Measurements from ENCODE around the gene PSG5.
"Not testable (repeated sequence)": the region's sequence is repeated elsewhere in the genome, so short reads cannot be mapped to it uniquely, and the experiment has no call there.

The PSG5 gene

DNA sequence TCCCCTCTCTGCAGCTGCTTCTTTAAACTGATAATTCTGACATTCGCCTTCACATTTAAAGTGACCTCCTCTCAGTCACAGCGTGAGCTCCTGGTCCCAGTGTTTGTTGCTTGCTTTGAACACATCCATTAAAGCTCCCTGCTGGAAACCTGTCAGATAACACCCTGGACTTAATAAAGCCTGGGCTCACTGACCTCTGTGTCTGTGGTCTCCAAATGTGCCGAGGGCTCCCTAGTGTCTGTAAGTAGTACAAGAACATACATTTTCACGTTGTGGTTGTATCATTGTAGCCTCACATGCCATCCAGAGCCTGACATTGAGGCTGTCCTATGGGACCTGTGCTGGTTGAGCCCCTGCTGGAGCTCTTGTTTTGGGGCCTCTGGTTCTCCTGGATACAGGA lies 21.7 kb upstream of the PSG5 start:
- H3K36me3 ChIP-seq (ENCODE audit: control insufficient read depth in 1 of 2, insufficient read depth in 2 of 2, low read length in 2 of 2): no peaks in the 10 kb centered on the region
- no peak overlapping the region for H3K9ac ChIP-seq (ENCODE audit: low read depth in 1 of 2, low read length in 2 of 2)
- no peaks in the 10 kb centered on the region for H3K4me1 ChIP-seq (ENCODE audit: control insufficient read depth in 1 of 2, insufficient read depth in 2 of 2, low read length in 2 of 2)
- H3K9me3 ChIP-seq (ENCODE audit: control insufficient read depth in 1 of 2, low read length in 2 of 2): no peaks in the 10 kb centered on the region
- H3K27me3 ChIP-seq (ENCODE audit: control insufficient read depth in 1 of 2, insufficient read depth in 2 of 2, low read length in 2 of 2): no peaks in the 10 kb centered on the region
- H3K4me3 ChIP-seq (ENCODE audit: low read depth in 1 of 2, low read length in 2 of 2): no peak overlapping the region
- H3K27ac ChIP-seq (ENCODE audit: low read depth, low read length): no peak overlapping the region

DNA sequence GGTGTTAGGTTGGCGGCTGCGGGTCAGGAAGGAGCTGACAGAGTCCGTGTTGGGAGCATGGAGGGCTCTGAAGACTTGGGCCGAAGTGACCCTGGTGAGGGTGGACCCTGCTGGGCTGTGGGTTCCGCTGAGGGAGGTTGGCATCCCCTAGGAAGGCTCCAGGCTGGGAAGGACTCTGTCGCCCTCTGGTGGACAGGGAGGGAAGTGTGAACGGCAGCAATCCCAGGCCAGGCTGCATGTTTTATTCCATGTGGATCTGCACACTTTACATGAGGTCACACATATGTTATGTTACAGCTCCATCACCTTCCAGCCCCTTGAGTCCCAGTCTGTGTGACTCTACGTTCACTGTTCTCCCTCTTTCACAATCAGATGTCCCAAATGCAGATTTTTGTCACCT lies 20.8 kb upstream of the PSG5 start:
- not testable (repeated sequence) for H3K4me3 ChIP-seq (ENCODE audit: low read depth in 1 of 2, low read length in 2 of 2); H3K27me3 ChIP-seq (ENCODE audit: control insufficient read depth in 1 of 2, insufficient read depth in 2 of 2, low read length in 2 of 2); H3K4me1 ChIP-seq (ENCODE audit: control insufficient read depth in 1 of 2, insufficient read depth in 2 of 2, low read length in 2 of 2); H3K27ac ChIP-seq (ENCODE audit: low read depth, low read length); H3K36me3 ChIP-seq (ENCODE audit: control insufficient read depth in 1 of 2, insufficient read depth in 2 of 2, low read length in 2 of 2); H3K9me3 ChIP-seq (ENCODE audit: control insufficient read depth in 1 of 2, low read length in 2 of 2); H3K9ac ChIP-seq (ENCODE audit: low read depth in 1 of 2, low read length in 2 of 2)

DNA sequence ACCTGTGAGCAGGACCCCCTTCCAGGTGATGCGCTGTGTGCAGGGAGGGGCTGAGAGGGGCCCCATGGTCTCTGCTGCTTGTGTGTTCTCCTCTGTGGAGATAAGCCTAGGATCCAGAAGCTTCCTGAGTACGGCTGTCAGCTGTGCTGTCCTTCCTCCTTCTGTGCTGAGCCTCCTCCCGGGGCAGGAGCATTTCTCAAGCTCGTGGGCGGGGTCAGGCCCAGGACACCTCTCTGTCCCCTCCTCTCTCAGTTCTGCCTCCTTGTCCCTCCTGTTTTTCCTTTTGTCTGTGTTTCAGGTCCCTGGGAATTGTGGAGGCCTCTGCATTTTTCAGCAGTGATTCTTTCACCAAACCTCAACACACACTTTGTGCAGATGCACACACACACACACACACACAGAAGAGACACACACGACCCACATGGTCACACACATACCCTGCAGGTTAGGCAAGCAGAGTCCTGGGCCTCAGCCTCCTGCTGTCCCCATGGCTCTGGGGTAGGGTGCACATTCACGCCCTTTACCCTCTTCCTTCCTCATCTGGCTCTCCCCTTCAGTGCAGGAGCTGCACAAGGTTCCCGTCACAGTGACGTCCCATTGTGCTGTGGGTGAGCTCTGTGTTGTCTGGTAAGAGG lies 19.3 kb upstream of the PSG5 start, which contains the start of gene PSG4:
Gene PSG4 (minus strand): TSS at position 168 of the 635 bp plus-strand sequence. CDS start 102 bp downstream, at position 66.
- H3K4me1 ChIP-seq (ENCODE audit: control insufficient read depth in 1 of 2, insufficient read depth in 2 of 2, low read length in 2 of 2); H3K27me3 ChIP-seq (ENCODE audit: control insufficient read depth in 1 of 2, insufficient read depth in 2 of 2, low read length in 2 of 2); H3K4me3 ChIP-seq (ENCODE audit: low read depth in 1 of 2, low read length in 2 of 2); H3K36me3 ChIP-seq (ENCODE audit: control insufficient read depth in 1 of 2, insufficient read depth in 2 of 2, low read length in 2 of 2); H3K27ac ChIP-seq (ENCODE audit: low read depth, low read length); H3K9ac ChIP-seq (ENCODE audit: low read depth in 1 of 2, low read length in 2 of 2); H3K9me3 ChIP-seq (ENCODE audit: control insufficient read depth in 1 of 2, low read length in 2 of 2): not testable (repeated sequence)

DNA sequence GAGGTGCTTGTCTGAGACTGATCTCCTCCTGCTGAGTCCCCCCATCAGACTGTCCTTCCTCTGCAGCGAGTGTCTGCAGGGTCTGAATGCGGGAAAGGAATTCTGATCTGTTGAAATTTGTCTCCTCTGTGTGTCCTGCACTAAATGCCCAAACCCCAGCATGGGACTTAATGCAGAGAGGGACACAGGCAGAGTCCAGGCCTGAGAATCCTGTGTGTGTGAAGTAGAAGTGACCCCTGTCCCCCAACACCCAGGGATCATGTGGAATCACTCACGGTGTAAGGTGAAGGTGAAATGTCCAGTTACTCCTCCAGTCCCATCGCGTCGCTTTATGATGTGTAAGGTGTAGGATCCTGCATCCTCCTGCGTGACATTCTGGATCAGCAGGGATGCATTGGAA lies 17.3 kb upstream of the PSG5 start:
- not testable (repeated sequence) for H3K9me3 ChIP-seq (ENCODE audit: control insufficient read depth in 1 of 2, low read length in 2 of 2); H3K27ac ChIP-seq (ENCODE audit: low read depth, low read length); H3K27me3 ChIP-seq (ENCODE audit: control insufficient read depth in 1 of 2, insufficient read depth in 2 of 2, low read length in 2 of 2); H3K9ac ChIP-seq (ENCODE audit: low read depth in 1 of 2, low read length in 2 of 2); H3K4me3 ChIP-seq (ENCODE audit: low read depth in 1 of 2, low read length in 2 of 2); H3K4me1 ChIP-seq (ENCODE audit: control insufficient read depth in 1 of 2, insufficient read depth in 2 of 2, low read length in 2 of 2); H3K36me3 ChIP-seq (ENCODE audit: control insufficient read depth in 1 of 2, insufficient read depth in 2 of 2, low read length in 2 of 2)

DNA sequence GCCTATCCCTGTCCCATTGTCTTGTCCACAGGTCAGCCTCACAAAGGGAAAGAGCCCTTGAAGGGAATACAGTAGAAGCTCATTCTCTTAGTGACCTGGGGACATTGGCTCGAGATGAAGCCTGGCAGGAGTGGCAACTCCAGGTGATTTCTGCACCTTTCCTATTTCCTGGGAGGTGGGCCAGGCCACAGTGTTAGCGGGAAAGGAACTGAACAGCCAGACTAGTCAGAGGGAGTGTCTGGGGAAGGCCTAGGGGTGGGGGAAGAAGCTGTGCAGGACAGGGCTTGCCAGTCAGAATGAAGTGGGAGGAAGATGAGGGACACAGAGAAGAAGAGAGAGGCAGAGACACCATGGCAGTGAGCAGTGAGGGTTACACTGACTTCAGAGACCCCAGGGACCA lies 15.6 kb upstream of the PSG5 start:
- not testable (repeated sequence) for H3K36me3 ChIP-seq (ENCODE audit: control insufficient read depth in 1 of 2, insufficient read depth in 2 of 2, low read length in 2 of 2); H3K4me1 ChIP-seq (ENCODE audit: control insufficient read depth in 1 of 2, insufficient read depth in 2 of 2, low read length in 2 of 2); H3K9me3 ChIP-seq (ENCODE audit: control insufficient read depth in 1 of 2, low read length in 2 of 2); H3K27ac ChIP-seq (ENCODE audit: low read depth, low read length); H3K9ac ChIP-seq (ENCODE audit: low read depth in 1 of 2, low read length in 2 of 2); H3K27me3 ChIP-seq (ENCODE audit: control insufficient read depth in 1 of 2, insufficient read depth in 2 of 2, low read length in 2 of 2); H3K4me3 ChIP-seq (ENCODE audit: low read depth in 1 of 2, low read length in 2 of 2)

DNA sequence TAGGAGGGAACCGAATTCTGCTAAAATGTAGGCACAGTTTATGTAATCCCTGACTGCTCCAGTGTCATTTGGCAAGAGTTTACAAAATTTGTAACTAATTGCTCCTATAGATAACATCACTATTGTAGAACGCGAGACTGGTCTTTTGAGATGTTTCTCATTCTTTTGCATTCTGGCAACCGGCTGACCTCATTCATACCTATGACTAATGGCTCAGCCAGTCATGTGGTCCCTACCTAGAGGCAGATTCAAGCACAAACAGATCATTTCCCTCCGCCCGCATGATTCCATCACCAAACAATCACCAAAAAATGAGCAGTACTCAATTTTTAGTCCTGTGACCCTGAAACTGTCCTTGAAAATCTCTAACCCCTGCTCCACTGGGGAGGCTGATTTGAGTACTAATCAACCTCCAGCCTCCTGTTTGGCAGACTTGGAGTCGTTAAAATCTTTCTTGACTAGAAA lies 15.0 kb upstream of the PSG5 start:
- not testable (repeated sequence) for H3K4me1 ChIP-seq (ENCODE audit: control insufficient read depth in 1 of 2, insufficient read depth in 2 of 2, low read length in 2 of 2); H3K9me3 ChIP-seq (ENCODE audit: control insufficient read depth in 1 of 2, low read length in 2 of 2); H3K27ac ChIP-seq (ENCODE audit: low read depth, low read length); H3K36me3 ChIP-seq (ENCODE audit: control insufficient read depth in 1 of 2, insufficient read depth in 2 of 2, low read length in 2 of 2); H3K4me3 ChIP-seq (ENCODE audit: low read depth in 1 of 2, low read length in 2 of 2); H3K9ac ChIP-seq (ENCODE audit: low read depth in 1 of 2, low read length in 2 of 2); H3K27me3 ChIP-seq (ENCODE audit: control insufficient read depth in 1 of 2, insufficient read depth in 2 of 2, low read length in 2 of 2)

DNA sequence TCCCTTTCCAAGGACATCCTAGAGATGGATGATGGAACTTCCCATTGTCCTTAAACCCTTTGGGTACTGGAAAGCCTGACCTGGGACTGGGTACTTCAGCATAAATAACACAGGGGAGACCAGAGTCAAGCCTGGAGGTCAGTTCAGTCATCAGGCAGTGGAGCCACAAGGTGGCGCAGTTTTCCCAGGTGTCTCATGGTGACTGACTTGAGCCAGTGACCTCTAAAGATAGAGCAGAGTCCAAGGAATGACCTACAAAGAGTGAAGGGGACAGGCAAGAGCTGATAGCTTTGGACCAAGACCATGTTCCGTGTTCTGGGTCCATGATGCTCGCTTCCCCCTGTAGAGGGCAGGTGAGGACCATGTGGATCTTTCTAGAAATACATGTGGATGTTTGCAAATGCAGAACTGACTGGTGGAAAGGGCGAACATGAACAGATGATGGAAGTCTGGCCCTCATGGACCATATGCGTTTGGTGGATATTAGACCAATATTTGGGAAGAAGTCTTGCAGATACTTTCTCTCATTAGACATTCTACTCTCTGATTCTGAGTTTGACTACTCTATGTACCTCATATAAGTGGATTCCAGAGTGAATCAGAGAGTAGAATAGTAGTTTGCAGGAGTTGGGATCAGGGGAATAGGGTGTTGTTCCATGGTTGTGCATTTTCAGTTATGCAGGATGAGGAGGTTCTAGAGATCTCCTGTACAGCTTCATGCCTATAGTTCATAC lies 12.5 kb upstream of the PSG5 start:
- not testable (repeated sequence) for H3K36me3 ChIP-seq (ENCODE audit: control insufficient read depth in 1 of 2, insufficient read depth in 2 of 2, low read length in 2 of 2); H3K9ac ChIP-seq (ENCODE audit: low read depth in 1 of 2, low read length in 2 of 2); H3K4me3 ChIP-seq (ENCODE audit: low read depth in 1 of 2, low read length in 2 of 2); H3K9me3 ChIP-seq (ENCODE audit: control insufficient read depth in 1 of 2, low read length in 2 of 2); H3K27ac ChIP-seq (ENCODE audit: low read depth, low read length); H3K4me1 ChIP-seq (ENCODE audit: control insufficient read depth in 1 of 2, insufficient read depth in 2 of 2, low read length in 2 of 2); H3K27me3 ChIP-seq (ENCODE audit: control insufficient read depth in 1 of 2, insufficient read depth in 2 of 2, low read length in 2 of 2)

DNA sequence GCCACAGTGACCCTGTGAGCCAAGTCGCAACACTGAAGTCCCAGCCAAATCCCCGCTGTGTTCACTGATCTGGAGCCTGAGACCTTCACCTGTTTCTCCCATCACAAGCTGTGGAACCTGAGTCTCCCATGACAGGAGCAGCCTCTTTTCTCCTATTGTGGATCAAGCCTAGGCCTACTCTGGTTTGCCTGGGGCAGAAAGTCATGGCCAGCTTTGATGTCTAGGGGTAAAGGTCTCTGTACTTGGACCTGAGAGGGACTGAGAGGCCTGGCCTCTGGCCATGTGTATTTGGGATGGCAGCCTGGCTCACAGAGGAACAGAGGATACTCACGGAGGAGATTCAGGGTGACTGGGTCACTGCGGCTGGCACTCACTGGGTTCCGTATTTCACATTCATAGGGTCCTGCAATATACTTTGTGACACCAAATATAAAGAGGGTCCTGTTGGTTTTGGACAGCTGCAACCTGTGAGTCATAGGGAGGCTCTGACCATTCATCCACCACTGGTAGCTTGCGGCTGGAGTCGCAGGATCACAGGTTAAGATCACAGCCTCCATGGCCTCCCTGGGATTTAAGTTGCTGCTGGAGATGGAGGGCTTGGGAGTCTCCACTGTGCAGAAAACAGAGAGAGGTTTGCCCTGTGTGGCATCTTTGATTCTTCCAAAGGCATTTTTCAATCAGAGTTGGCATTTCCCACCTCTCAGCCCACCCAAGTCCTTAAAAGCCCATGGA lies 11.5 kb upstream of the PSG5 start:
- not testable (repeated sequence) for H3K4me1 ChIP-seq (ENCODE audit: control insufficient read depth in 1 of 2, insufficient read depth in 2 of 2, low read length in 2 of 2); H3K9me3 ChIP-seq (ENCODE audit: control insufficient read depth in 1 of 2, low read length in 2 of 2); H3K27me3 ChIP-seq (ENCODE audit: control insufficient read depth in 1 of 2, insufficient read depth in 2 of 2, low read length in 2 of 2); H3K4me3 ChIP-seq (ENCODE audit: low read depth in 1 of 2, low read length in 2 of 2); H3K27ac ChIP-seq (ENCODE audit: low read depth, low read length); H3K36me3 ChIP-seq (ENCODE audit: control insufficient read depth in 1 of 2, insufficient read depth in 2 of 2, low read length in 2 of 2); H3K9ac ChIP-seq (ENCODE audit: low read depth in 1 of 2, low read length in 2 of 2)

DNA sequence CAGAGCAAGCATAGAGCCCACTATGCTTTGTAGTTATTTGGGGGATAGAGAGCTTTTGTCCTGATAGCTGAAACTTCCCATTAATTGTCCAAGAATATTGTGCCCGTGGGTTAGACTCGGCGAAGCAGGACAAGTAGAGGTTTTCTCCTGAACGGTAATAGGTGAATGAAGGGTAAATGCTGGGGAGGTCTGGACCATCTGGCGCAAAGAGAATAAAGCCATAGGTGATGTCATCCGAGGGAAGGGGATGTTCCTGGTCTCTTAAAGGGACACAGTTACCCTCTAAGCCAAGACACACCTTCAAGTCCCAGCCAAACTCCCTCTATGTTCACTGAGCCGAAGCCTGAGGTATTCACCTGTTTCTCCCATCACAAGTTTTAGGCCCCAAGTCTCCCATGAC lies 8.1 kb upstream of the PSG5 start:
- H3K36me3 ChIP-seq (ENCODE audit: control insufficient read depth in 1 of 2, insufficient read depth in 2 of 2, low read length in 2 of 2); H3K9me3 ChIP-seq (ENCODE audit: control insufficient read depth in 1 of 2, low read length in 2 of 2); H3K27me3 ChIP-seq (ENCODE audit: control insufficient read depth in 1 of 2, insufficient read depth in 2 of 2, low read length in 2 of 2); H3K9ac ChIP-seq (ENCODE audit: low read depth in 1 of 2, low read length in 2 of 2); H3K4me1 ChIP-seq (ENCODE audit: control insufficient read depth in 1 of 2, insufficient read depth in 2 of 2, low read length in 2 of 2); H3K27ac ChIP-seq (ENCODE audit: low read depth, low read length); H3K4me3 ChIP-seq (ENCODE audit: low read depth in 1 of 2, low read length in 2 of 2): not testable (repeated sequence)

DNA sequence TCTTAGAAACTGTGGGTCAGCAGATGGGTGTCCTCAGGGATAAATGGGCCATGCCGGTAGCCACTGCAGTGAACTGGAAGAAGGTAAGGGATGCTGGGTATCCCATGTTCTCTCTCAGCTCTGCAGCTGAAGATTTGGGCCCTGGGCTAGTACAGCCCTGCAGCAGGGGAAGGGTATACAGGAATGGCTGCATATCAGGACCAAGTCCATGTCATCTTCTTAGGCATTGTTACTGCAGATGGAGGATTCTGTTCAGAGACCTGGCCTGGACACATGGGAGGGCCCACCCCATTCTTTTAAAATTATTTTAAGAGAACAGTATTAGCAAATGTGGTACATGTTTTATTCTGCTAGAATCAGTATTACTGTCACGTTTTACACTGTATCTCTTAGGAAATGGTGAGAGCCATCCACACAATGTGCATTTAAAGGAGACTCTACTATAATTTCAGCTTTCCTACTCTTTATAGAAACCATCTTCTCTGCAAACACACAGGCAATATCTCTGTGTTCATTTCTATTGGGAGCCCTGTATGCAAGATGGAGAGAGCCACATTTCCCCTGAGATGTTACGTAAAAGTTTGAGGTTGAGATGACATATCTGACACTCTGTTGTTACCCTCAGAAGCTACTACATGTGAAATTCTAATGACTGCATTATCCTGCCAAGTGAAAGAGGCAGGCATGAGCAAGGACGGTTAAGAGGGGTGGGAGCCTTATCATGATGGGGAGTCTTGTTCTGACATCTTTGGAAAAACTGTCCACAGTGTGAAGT lies 6.2 kb upstream of the PSG5 start:
- not testable (repeated sequence) for H3K4me3 ChIP-seq (ENCODE audit: low read depth in 1 of 2, low read length in 2 of 2); H3K27ac ChIP-seq (ENCODE audit: low read depth, low read length); H3K9ac ChIP-seq (ENCODE audit: low read depth in 1 of 2, low read length in 2 of 2); H3K9me3 ChIP-seq (ENCODE audit: control insufficient read depth in 1 of 2, low read length in 2 of 2); H3K4me1 ChIP-seq (ENCODE audit: control insufficient read depth in 1 of 2, insufficient read depth in 2 of 2, low read length in 2 of 2); H3K36me3 ChIP-seq (ENCODE audit: control insufficient read depth in 1 of 2, insufficient read depth in 2 of 2, low read length in 2 of 2); H3K27me3 ChIP-seq (ENCODE audit: control insufficient read depth in 1 of 2, insufficient read depth in 2 of 2, low read length in 2 of 2)
